Measurements from ENCODE around the gene VCX3A. TPM values are rescaled to one million over a fixed set of nuclear protein-coding genes. Genes with fewer than 3 reads are reported as not detected.

VCX3A gene
- total RNA-seq, 1 donor from 2014 or later, result not detected

DNA sequence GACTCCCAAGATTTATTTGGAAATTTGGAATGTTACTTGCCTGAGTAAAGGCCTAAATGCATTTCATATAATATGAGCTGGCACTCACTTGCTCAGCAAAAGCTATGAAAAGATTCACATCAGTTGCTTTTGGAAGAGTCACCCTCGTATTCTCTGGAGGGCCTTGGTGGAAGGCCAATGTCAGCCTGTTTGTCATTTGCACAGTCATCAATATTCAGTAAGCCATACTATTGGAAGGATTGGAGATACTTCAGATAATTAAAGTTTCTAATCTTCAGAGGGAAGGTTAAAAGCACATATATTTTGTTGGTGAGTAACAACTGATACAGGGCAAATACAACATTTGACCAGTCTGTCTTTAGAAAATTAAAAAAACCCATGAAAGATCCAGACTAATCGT lies 36.6 kb downstream of the VCX3A start:
- Histone ChIP-seq H3K9me3 (no peaks in the 10 kb centered on the region), H3K4me1 (no peaks in the 10 kb centered on the region), H3K27ac (no peak overlapping the region), H3K27me3 (no peaks in the 10 kb centered on the region), H3K4me3 (no peak overlapping the region), H3K36me3 (no peaks in the 10 kb centered on the region)
- TF ChIP-seq, protein P1, sequence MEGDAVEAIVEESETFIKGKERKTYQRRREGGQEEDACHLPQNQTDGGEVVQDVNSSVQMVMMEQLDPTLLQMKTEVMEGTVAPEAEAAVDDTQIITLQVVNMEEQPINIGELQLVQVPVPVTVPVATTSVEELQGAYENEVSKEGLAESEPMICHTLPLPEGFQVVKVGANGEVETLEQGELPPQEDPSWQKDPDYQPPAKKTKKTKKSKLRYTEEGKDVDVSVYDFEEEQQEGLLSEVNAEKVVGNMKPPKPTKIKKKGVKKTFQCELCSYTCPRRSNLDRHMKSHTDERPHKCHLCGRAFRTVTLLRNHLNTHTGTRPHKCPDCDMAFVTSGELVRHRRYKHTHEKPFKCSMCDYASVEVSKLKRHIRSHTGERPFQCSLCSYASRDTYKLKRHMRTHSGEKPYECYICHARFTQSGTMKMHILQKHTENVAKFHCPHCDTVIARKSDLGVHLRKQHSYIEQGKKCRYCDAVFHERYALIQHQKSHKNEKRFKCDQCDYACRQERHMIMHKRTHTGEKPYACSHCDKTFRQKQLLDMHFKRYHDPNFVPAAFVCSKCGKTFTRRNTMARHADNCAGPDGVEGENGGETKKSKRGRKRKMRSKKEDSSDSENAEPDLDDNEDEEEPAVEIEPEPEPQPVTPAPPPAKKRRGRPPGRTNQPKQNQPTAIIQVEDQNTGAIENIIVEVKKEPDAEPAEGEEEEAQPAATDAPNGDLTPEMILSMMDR (IDR thresholded peaks at IDR 0.05), result no peak
- DNase-seq (no peak), ATAC-seq (no peak)
- intact Hi-C loops (cut with DNase I), result no loop called here

Data from upper lobe of right lung (tissue), 1 donor.